GM21447 (cell line): Measurements from ENCODE around the gene DPEP3.
A peak's percentile ranks its signal among the peaks of the same experiment; 100 is the strongest.
"Not testable (repeated sequence)": the region's sequence is repeated elsewhere in the genome, so short reads cannot be mapped to it uniquely, and the experiment has no call there.

Experiments
- ATAC-seq: cut with Tn5 transposase; IDR thresholded peaks from one replicate; pipeline ENCODE4 v1.9.1; 2021; ENCODE audit not compliant: unreplicated experiment

The DPEP3 gene

DNA sequence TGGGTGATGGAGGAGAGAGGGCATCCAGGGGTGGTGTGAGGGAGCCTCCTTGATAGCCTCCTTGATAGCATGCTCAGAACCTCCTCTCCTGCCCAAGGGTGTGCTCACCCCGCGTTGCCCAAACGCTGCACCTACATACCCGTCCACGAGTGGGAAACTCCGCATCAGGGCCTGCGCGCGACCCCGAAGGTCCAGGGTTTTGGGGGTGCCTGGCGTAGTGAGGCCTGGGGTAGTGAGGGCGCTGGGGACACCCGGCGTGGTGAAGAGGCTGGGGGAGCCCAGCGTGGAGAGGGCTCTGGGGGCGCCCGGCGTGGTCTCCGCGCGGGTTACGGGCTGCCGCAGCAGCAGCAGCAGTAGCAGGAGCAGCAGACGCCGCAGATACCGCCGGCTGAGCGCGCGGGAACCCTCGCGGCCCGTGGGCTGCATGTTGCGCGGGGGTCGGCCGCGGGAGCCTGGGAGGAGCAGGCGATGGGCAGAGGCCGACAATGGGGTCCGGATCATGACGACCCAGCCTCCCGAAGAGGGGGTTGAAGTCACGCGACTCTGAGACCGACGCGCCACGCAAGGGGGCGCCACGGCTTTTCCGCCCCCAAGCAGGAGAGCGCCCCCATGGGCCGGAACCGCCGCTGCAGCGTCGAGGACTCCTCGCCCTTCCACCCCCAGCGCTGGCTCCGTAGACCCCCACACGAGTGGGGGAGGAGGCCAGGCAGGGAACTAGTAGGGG lies at the start of gene DPEP3:
Gene DPEP3, minus strand, starts transcription at position 545 of the 724 bp plus-strand sequence. Its CDS starts 119 bp downstream, at position 426.
- no peak for ATAC-seq

- ATAC-seq = no peak
These were observed 48.7 kb upstream of the DPEP3 start for GRCh38 chr16:68028996-68029395.

DNA sequence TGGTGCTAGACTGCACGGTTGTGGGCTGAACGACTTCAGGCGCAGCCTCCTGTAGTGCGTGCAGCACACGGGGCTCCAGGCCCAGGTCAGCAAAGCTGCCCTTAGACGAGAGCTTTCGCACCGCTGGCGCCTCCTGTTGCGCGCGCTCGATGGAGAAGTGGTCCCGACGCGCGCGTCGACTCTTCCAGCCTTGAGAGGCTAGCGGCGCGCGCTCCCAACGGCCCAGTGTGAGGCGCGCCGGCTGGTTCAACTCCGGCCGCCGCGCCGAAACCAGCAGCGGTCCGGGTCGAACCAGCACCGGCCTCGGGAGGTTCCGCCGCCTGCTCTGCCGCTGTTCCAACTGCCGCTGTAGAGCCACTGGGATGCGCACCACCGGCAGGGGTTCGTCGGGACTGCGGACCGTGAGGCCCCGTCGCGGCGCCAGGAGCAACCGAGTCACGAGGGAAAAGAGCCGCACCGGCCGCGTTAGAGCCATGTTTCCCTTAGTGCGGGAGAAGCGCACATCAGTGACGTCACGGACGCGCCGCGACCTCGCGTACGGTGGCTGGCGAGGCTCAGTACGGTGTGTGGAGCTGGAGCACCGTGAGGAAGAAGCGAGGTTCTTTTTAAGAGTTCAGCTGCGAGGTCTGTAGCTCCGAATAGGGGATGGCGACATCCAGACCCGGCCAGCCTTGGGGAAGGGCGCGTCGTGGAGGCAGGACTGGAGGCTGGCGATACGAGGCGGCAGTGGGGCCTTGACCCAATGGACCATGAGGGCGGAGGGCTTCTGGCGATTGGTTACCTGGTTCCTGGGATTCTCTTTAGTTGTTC lies 42.6 kb upstream of the DPEP3 start, which contains the start of the genes DDX28 and DUS2:
Gene DDX28, minus strand, starts transcription at position 505 of the 810 bp plus-strand sequence. Its CDS starts 30 bp downstream, at position 475.
Gene DUS2, plus strand, starts transcription at position 557 of the 810 bp plus-strand sequence. CDS start 14,740 bp downstream, outside the sequence.
- ATAC-seq = peak; percentile 72

GRCh38 chr16:68022278-68022727 lies 42.0 kb upstream of the DPEP3 start:
- ATAC-seq = peak; percentile 27

DNA sequence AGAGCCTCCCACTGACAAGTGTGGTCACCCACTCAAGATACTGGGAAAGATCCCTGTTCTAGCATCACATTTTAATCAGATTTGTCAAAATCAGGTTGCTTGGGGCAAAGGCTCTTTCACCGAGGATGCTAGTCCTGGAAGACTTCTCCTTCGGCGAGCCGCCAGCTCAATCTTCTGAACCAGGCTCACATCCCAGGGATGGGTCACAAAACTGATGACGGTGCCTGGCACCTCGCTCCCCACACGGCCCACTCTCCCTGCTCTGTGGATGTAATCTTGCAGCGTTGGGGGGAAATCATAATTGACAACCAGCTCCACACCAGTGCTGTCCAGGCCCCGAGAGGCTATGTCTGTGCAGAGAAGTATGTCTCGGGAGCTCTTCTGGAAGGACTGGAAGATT lies 41.2 kb upstream of the DPEP3 start:
- ATAC-seq = no peak

- no peak for ATAC-seq
These were observed 38.9 kb upstream of the DPEP3 start for GRCh38 chr16:68019167-68019680.

DNA sequence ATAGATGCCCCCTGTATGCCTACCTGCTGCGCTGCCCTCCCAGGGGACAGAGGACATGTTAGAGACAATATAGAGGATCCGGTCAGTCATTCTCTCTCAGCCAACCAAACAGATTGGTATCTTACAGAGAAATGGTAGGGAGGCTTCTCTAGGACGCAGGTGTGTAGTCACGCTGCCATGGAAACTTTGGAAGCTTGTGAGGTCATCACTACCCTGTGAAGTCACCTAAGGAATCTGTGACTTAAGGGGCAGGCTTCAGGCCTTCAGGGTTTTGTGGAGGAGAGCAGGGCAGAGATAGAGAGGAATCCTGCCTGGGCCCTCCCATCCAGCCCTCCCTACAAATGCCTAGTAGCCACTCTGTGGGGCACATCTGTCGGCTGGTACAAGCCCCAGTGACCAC lies 35.4 kb upstream of the DPEP3 start, which contains the start of gene DPEP2NB:
Gene DPEP2NB, minus strand, starts transcription at position 231 of the 400 bp plus-strand sequence. Its CDS starts 141 bp downstream, at position 90.
- ATAC-seq = no peak

DNA sequence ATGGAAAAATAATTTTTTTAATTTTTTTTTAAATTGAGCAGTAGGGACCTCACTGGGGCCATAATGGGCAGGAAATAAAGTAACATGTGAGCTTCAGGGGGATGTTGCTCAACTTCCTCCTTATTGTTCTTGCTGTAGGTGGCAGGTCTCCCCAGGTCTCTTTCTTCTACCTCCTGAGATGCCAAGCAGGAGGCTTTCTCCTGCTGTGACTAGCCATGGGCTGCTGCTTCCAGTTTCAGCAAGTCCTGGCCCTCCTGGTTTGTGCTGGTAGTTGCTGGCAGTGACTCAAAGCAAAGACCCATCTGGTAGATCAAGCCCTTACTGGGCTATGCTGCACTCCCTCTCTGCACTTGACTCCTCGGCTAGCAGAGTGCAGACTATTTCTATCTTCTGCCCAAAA lies 33.1 kb upstream of the DPEP3 start:
- no peak for ATAC-seq

- ATAC-seq = not testable (repeated sequence)
These were observed 29.6 kb upstream of the DPEP3 start for GRCh38 chr16:68009872-68010271.

DNA sequence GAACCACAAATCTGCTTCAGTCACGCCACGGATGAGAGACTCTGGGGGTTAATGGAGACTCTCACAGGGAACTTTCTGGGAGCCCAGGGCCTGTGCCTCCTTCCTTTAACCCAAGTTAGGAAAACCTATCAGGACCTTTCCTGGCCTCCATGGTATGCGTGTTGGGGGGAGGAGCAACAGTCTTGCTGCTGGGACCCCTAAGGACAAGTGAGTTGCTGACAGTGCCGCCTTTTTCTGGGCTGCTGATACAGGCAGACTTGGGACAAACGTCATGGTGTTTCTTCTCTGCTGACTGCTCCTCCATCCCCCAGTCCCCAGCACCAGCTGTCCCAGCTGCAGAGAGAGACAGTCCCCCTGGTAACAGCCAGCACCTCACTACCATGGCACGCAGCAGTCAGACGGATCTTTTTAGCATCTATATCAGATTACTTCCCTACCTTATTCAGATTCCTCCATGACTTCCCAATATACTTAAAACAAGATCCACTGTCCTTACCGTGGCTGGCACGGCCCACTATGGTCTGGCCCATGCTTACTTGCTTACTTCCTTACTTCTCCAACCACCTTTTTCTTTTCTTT lies 28.9 kb upstream of the DPEP3 start:
- ATAC-seq = no peak

GRCh38 chr16:68005786-68006286 lies 25.5 kb upstream of the DPEP3 start:
- no peak for ATAC-seq

DNA sequence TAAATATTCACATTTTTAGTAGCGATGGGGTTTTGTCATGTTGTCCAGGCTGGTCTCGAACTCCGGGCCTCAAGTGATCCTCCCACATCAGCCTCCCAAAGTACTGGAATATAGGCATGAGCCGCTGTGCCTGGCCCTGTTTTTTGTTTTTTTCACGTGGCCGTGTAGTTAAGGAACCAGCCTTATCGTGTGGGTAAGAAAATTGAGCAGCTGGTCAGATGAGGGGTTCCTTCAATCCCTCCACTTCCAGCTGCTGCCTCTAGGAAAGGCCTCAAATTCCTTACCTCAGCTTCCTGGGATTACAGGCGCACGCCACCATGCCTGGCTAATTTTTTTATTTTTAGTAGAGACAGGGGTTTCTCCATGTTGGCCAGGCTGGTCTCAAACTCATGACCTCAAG lies 24.9 kb upstream of the DPEP3 start:
- ATAC-seq = no peak

- ATAC-seq = no peak
These were observed 22.7 kb upstream of the DPEP3 start for GRCh38 chr16:68003031-68003430.

DNA sequence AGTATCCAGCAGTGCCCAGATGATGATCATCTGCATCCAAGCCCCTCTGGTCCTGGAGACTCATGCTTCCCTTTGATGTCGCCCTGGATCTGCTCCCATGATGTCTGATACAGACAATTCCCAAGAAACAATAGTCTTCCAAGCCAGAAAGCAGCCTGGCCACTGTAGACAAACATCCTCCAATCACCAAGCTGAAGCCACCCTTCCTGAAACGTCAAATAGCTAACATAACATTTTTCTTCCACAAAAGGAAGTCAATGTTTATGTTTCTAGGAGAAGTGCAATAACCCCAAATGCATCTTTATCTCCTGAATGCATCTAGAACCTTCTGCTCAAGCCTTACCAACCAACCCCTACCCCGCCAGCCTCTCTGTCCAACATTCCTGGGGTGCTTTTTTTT lies 20.2 kb upstream of the DPEP3 start:
- no peak for ATAC-seq

GRCh38 chr16:67999985-68000384 lies 19.7 kb upstream of the DPEP3 start:
- ATAC-seq = no peak

GRCh38 chr16:67998779-67999688 lies 18.7 kb upstream of the DPEP3 start, which contains the start of gene DPEP2:
TSS of gene DPEP2 (minus strand) at chr16:67999484. CDS start at chr16:67993212, 6,272 bp downstream.
- ATAC-seq = not testable (repeated sequence)

DNA sequence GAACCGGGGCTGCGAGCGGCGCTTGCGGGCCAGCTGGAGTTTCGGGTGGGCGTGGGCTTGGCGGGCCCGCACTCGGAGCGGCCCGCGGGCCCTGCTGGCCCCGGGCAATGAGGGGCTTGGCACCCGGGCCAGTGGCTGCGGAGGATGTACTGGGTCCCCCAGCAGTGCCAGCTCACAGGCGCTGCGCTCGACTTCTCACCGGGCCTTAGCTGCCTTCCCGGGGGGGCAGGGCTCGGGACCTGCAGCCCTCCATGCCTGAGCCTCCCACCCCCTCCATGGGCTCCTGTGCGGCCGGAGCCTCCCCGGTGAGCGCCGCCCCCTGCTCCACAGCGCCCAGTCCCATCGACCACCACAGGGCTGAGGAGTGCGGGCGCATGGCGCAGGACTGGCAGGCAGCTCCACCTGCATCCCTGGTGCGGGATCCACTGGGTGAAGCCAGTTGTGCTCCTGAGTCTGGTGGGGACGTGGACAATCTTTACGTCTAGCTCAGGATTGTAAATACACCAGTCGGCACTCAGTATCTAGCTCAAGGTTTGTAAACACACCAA lies 18.0 kb upstream of the DPEP3 start:
- not testable (repeated sequence) for ATAC-seq

- no peak for ATAC-seq
These were observed 16.4 kb upstream of the DPEP3 start for GRCh38 chr16:67996666-67997065.

GRCh38 chr16:67995423-67995822 lies 15.1 kb upstream of the DPEP3 start:
- no peak for ATAC-seq
